ENCODE results near the gene PPP1R12B.
"Not testable (repeated sequence)": the region's sequence is repeated elsewhere in the genome, so short reads cannot be mapped to it uniquely, and the experiment has no call there.

Gene PPP1R12B

DNA sequence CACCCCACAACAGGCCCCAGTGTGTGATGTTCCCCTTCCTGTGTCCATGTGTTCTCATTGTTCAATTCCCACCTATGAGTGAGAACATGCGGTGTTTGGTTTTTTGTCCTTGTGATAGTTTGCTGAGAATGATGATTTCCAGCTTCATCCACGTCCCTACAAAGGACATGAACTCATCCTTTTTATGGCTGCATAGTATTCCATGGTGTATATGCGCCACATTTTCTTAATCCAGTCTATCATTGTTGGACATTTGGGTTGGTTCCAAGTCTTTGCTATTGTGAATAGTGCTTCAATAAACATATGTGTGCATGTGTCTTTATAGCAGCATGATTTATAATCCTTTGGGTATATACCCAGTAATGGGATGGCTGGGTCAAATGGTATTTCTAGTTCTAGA, 118.9 kb downstream of the PPP1R12B start:
- H3K9me3 ChIP-seq (ENCODE audit: control insufficient read depth, insufficient read depth, low read depth, low read length); POLR2A ChIA-PET; H3K36me3 ChIP-seq (ENCODE audit: control insufficient read depth in 2 of 2, insufficient read depth in 1 of 2, low read length in 2 of 2); CTCF ChIA-PET; H3K4me3 ChIP-seq (ENCODE audit: low read depth, low read length); H3K27ac ChIP-seq (ENCODE audit: extremely low read depth, low read depth, low read length); H3K4me1 ChIP-seq (ENCODE audit: control insufficient read depth, insufficient read depth, low read length): not testable (repeated sequence)
- TF ChIP-seq ZNF146 (tag by site-specific recombination; IDR thresholded peaks at IDR 0.05), result peak; percentile 91

DNA sequence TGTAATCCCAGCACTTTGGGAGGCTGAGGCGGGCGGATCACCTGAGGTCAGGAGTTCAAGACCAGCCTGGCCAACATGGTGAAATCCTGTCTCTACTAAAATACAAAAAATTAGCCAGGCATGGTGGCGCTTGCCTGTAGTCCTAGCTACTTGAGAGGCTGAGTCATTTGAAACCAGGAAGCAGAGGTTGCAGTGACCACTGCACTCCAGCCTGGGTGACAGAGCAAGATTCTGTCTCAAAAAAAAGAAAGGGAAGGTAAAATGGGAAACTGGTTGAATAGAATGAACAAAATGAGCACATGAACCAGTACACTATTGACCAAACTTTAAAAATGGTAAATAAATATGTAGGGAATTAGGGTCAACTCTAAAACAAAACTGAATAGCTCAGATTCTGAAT, 120.2 kb downstream of the PPP1R12B start:
- H3K36me3 ChIP-seq (ENCODE audit: control insufficient read depth in 2 of 2, insufficient read depth in 1 of 2, low read length in 2 of 2); H3K4me3 ChIP-seq (ENCODE audit: low read depth, low read length); POLR2A ChIA-PET; H3K27ac ChIP-seq (ENCODE audit: extremely low read depth, low read depth, low read length); H3K4me1 ChIP-seq (ENCODE audit: control insufficient read depth, insufficient read depth, low read length); H3K9me3 ChIP-seq (ENCODE audit: control insufficient read depth, insufficient read depth, low read depth, low read length): not testable (repeated sequence)
- CTCF ChIA-PET, result interaction anchor here (1.8 to 2.1 kb wide), 2 partner anchors 103 to 251 kb away, joined by 3 to 5 read pairs; no protein-coding TSS in a partner anchor

DNA sequence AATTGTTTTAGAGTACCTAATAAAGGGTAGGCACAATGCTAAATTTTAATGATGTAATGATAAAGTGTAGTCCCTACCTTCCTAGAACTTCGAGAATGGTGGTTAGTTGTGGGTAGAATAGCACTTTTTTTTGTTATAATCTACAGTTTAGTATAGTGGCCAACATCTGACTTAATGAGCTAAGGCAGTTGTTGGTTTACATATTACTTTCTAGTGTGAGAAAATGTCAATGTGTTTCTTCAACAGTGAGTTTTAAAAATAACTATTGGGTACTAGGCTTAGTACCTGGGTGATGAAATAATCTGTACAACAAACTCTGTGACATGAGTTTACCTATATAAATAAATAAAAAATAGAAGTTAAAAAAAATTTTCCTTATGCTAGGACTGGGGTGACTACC, 120.6 kb downstream of the PPP1R12B start:
- TF ChIP-seq, protein P1, sequence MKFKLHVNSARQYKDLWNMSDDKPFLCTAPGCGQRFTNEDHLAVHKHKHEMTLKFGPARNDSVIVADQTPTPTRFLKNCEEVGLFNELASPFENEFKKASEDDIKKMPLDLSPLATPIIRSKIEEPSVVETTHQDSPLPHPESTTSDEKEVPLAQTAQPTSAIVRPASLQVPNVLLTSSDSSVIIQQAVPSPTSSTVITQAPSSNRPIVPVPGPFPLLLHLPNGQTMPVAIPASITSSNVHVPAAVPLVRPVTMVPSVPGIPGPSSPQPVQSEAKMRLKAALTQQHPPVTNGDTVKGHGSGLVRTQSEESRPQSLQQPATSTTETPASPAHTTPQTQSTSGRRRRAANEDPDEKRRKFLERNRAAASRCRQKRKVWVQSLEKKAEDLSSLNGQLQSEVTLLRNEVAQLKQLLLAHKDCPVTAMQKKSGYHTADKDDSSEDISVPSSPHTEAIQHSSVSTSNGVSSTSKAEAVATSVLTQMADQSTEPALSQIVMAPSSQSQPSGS (tag by site-specific recombination; IDR thresholded peaks at IDR 0.05; ENCODE audit: low read depth), result peak; percentile 52
- CTCF ChIA-PET, result interaction anchor here (0.6 to 2.1 kb wide), 3 partner anchors 97 to 251 kb away, joined by 3 to 5 read pairs (median 3); no protein-coding TSS in a partner anchor
- H3K4me1 ChIP-seq (ENCODE audit: control insufficient read depth, insufficient read depth, low read length); H3K27ac ChIP-seq (ENCODE audit: extremely low read depth, low read depth, low read length); H3K4me3 ChIP-seq (ENCODE audit: low read depth, low read length); H3K9me3 ChIP-seq (ENCODE audit: control insufficient read depth, insufficient read depth, low read depth, low read length); H3K36me3 ChIP-seq (ENCODE audit: control insufficient read depth in 2 of 2, insufficient read depth in 1 of 2, low read length in 2 of 2); POLR2A ChIA-PET: not testable (repeated sequence)

DNA sequence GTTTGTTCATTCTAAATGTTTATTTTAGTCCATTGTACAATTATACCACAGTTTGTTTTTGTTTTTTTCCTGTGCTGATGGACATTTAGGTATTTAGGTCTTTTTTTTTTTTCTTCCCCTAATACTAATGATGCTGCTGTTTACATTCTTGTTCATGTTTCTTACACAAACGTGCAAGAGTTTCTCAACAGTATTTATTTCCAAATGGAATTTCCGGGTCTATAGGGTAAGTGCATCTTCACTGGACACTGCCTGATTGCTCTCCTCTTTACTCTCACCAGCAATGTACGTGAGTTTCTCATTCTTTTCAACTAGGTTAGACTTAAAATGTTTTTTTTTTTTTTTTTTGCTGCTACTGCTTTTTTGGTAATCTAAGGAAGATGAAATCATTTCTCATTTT, 122.7 kb downstream of the PPP1R12B start:
- POLR2A ChIA-PET, result no interaction called here

DNA sequence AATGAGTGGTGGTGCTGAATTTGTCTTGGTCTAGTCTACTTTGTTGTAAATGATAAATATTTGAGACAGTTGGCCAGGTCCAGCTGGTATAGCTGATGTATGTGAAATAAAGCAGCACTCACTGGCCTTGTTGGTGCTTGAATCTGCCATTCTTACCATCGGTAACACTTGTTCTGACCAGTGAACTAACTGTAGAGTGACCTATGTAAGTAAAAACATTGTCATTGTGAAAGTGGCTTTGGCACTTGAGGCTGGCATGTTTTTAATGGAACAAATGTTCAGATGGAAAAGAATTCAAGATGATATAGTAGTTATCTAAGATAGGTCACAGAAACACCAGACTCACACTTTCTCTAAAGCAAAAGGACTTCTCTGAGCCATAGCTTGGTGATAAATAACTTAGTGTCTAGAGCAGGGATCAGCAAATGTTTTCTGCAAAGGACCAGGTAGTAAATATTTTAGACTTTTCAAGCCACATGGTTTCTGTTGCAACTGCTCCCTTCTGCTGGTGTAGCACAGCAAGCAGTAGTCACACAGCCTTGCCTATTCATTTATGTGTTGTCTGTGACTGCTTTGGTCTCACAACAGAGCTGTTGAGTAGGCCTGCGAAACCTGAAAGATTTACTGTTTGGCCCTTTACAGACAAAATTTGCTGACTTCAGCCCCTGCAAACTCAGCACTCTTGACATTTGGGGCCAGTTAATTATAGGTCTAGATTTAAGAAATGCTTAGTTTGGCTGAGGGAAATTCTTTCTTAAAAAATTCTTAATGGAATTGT, 124.0 kb downstream of the PPP1R12B start:
- H3K4me3 ChIP-seq (ENCODE audit: low read depth, low read length); H3K4me1 ChIP-seq (ENCODE audit: control insufficient read depth, insufficient read depth, low read length); POLR2A ChIA-PET; H3K9me3 ChIP-seq (ENCODE audit: control insufficient read depth, insufficient read depth, low read depth, low read length); H3K27ac ChIP-seq (ENCODE audit: extremely low read depth, low read depth, low read length); H3K36me3 ChIP-seq (ENCODE audit: control insufficient read depth in 2 of 2, insufficient read depth in 1 of 2, low read length in 2 of 2): not testable (repeated sequence)
- CTCF ChIA-PET, result interaction anchor here (0.6 kb wide), 1 partner anchor 116 kb away, joined by 5 read pairs; no protein-coding TSS in a partner anchor

More for the DNA sequence above, 122.7 kb downstream of the PPP1R12B start:
- CTCF ChIA-PET, result interaction anchor here (0.7 kb wide), 1 partner anchor 248 kb away, joined by 3 read pairs; no protein-coding TSS in a partner anchor
- H3K4me1 ChIP-seq (ENCODE audit: control insufficient read depth, insufficient read depth, low read length), result no peaks in the 10 kb centered on the region
- H3K9me3 ChIP-seq (ENCODE audit: control insufficient read depth, insufficient read depth, low read depth, low read length), result no peaks in the 10 kb centered on the region
- H3K36me3 ChIP-seq (ENCODE audit: control insufficient read depth in 2 of 2, insufficient read depth in 1 of 2, low read length in 2 of 2), result no peaks in the 10 kb centered on the region
- no peak overlapping the region for H3K27ac ChIP-seq (ENCODE audit: extremely low read depth, low read depth, low read length)
- H3K4me3 ChIP-seq (ENCODE audit: low read depth, low read length), result no peak overlapping the region
- TF ChIP-seq KLF10 (tag by site-specific recombination; IDR thresholded peaks at IDR 0.05) (no peak), ZIC2 (tag by site-specific recombination; IDR thresholded peaks at IDR 0.05) (no peak), OSR2 (tag by site-specific recombination; IDR thresholded peaks at IDR 0.05) (no peak), ZNF473 (tag by site-specific recombination; IDR thresholded peaks at IDR 0.05) (no peak), ZNF707 (tag by site-specific recombination; IDR thresholded peaks at IDR 0.05) (no peak), SCRT2 (tag by site-specific recombination; IDR thresholded peaks at IDR 0.05) (no peak), ZNF140 (tag by site-specific recombination; IDR thresholded peaks at IDR 0.05) (no peak), ZNF596 (tag by site-specific recombination; IDR thresholded peaks at IDR 0.05) (no peak), ZNF221 (tag by site-specific recombination; IDR thresholded peaks at IDR 0.05; ENCODE audit: borderline replicate concordance) (no peak), ZNF266 (tag by site-specific recombination; IDR thresholded peaks at IDR 0.05; ENCODE audit: low read depth) (no peak), ZNF521 (tag by site-specific recombination; IDR thresholded peaks at IDR 0.05) (no peak), ZNF202 (tag by site-specific recombination; IDR thresholded peaks at IDR 0.05; ENCODE audit: borderline replicate concordance) (no peak)
- TF ChIP-seq, protein P2, sequence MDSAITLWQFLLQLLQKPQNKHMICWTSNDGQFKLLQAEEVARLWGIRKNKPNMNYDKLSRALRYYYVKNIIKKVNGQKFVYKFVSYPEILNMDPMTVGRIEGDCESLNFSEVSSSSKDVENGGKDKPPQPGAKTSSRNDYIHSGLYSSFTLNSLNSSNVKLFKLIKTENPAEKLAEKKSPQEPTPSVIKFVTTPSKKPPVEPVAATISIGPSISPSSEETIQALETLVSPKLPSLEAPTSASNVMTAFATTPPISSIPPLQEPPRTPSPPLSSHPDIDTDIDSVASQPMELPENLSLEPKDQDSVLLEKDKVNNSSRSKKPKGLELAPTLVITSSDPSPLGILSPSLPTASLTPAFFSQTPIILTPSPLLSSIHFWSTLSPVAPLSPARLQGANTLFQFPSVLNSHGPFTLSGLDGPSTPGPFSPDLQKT (IDR thresholded peaks at IDR 0.05; ENCODE audit: borderline replicate concordance, low read depth, low read length), result no peak
- TF ChIP-seq, protein P3, sequence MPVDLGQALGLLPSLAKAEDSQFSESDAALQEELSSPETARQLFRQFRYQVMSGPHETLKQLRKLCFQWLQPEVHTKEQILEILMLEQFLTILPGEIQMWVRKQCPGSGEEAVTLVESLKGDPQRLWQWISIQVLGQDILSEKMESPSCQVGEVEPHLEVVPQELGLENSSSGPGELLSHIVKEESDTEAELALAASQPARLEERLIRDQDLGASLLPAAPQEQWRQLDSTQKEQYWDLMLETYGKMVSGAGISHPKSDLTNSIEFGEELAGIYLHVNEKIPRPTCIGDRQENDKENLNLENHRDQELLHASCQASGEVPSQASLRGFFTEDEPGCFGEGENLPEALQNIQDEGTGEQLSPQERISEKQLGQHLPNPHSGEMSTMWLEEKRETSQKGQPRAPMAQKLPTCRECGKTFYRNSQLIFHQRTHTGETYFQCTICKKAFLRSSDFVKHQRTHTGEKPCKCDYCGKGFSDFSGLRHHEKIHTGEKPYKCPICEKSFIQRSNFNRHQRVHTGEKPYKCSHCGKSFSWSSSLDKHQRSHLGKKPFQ (tag by site-specific recombination; IDR thresholded peaks at IDR 0.05), result no peak

DNA sequence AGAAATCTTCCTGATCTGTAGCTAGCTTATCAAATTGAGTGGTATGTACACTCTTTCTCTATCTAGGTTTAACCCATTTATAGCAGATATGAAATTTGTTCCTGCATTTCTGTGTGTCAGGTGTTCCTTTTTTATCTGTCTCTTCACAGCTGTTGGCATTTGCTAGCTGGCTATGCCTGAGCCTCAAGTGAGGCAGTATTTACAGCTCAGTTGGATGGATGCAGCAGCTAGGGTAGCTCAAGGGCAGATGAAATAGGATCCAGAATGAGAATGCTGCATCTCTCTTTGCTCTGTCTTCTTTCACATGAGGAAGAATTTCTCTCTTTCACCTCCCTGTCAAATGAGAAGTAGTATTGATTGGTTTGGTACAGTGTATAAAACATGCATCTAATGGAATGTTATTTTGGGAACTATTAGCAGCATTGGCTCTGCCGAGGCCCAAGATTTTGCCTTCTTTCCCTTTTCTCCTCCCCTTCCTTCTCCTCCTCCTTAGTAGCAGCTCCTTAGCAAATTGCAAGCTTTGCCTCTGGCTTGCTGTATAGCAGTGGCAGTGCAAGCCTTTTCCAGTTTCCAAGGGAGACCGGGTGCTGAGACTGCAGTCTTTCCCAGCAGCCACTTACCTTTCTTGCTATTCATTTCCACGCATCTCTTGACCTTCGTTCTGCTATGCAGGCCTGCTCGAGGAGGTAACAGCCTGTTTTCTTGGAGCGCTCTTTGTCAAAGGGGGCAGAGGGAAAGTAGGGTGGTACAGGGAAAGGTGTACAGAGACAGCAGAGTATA, 125.0 kb downstream of the PPP1R12B start:
- H3K27ac ChIP-seq (ENCODE audit: extremely low read depth, low read depth, low read length); CTCF ChIA-PET: not testable (repeated sequence)

More for the DNA sequence above, 125.0 kb downstream of the PPP1R12B start:
- H3K9me3 ChIP-seq (ENCODE audit: control insufficient read depth, insufficient read depth, low read depth, low read length); H3K36me3 ChIP-seq (ENCODE audit: control insufficient read depth in 2 of 2, insufficient read depth in 1 of 2, low read length in 2 of 2); H3K4me1 ChIP-seq (ENCODE audit: control insufficient read depth, insufficient read depth, low read length); H3K4me3 ChIP-seq (ENCODE audit: low read depth, low read length); POLR2A ChIA-PET: not testable (repeated sequence)
